Mesendoderm (in vitro differentiated cells): ENCODE data around the gene GAMT.
A peak's percentile ranks its signal among the peaks of the same experiment; 100 is the strongest.

Experiments
- DNase-seq: peaks from one replicate; pipeline ENCODE4 v3.0.0; 2013
- H2AK5ac ChIP-seq: 2 replicates; pipeline ENCODE4 v1.6.1; 2013; ENCODE audit warnings: low read length, inconsistent platforms
- H2BK120ac ChIP-seq: 2 replicates; pipeline ENCODE4 v1.6.1; 2013; ENCODE audit warnings: low read depth, mild to moderate bottlenecking, low read length, moderate library complexity, mixed read lengths
- H2BK15ac ChIP-seq: replicated peaks from 2 replicates; pipeline ENCODE4 v1.6.1; 2013; ENCODE audit warnings: low read depth, mild to moderate bottlenecking, moderate library complexity
- H2BK5ac ChIP-seq: 2 replicates; pipeline ENCODE4 v1.6.1; 2013; ENCODE audit warnings: low read length, inconsistent platforms
- H3K18ac ChIP-seq: 2 replicates; pipeline ENCODE4 v1.6.1; 2013; ENCODE audit warnings: mild to moderate bottlenecking, low read length, mixed read lengths
- H3K23ac ChIP-seq: one replicate; pipeline ENCODE4 v1.6.1; 2013; ENCODE audit warnings: low read length
- H3K27ac ChIP-seq: 2 replicates; pipeline ENCODE4 v1.5.1; 2013; ENCODE audit warnings: low read depth, mild to moderate bottlenecking, inconsistent platforms, low read length, moderate library complexity
- H3K27me3 ChIP-seq: 2 replicates; pipeline ENCODE4 v1.6.1; 2013; ENCODE audit warnings: low read length, control low read depth, mild to moderate bottlenecking, inconsistent platforms; ENCODE audit not compliant: insufficient read depth, poor library complexity
- H3K36me3 ChIP-seq: 2 replicates; pipeline ENCODE4 v1.6.1; 2013; ENCODE audit warnings: low read length, inconsistent platforms; ENCODE audit not compliant: control insufficient read depth, insufficient read depth
- H3K4ac ChIP-seq: one replicate; pipeline ENCODE4 v1.6.1; 2013; ENCODE audit warnings: low read depth, mild to moderate bottlenecking, low read length, moderate library complexity
- H3K4me1 ChIP-seq: 2 replicates; pipeline ENCODE4 v1.6.1; 2013; ENCODE audit warnings: low read depth, low read length, inconsistent platforms; ENCODE audit not compliant: control insufficient read depth
- H3K4me2 ChIP-seq: 2 replicates; pipeline ENCODE4 v1.6.1; 2013; ENCODE audit warnings: low read length
- H3K4me3 ChIP-seq: 2 replicates; pipeline ENCODE4 v1.5.1; 2013; ENCODE audit warnings: mild to moderate bottlenecking, low read length
- H3K56ac ChIP-seq: one replicate; pipeline ENCODE4 v1.6.1; 2013; ENCODE audit warnings: low read length
- H3K79me1 ChIP-seq: 2 replicates; pipeline ENCODE4 v1.6.1; 2013; ENCODE audit warnings: low read length, inconsistent platforms
- H3K79me2 ChIP-seq: 2 replicates; pipeline ENCODE4 v1.6.1; 2013; ENCODE audit warnings: mild to moderate bottlenecking, low read length; ENCODE audit not compliant: control insufficient read depth, insufficient read depth
- H3K9ac ChIP-seq: 2 replicates; pipeline ENCODE4 v1.6.1; 2013; ENCODE audit warnings: low read length, inconsistent platforms
- H4K5ac ChIP-seq: one replicate; pipeline ENCODE4 v1.6.1; 2013; ENCODE audit warnings: low read length
- H4K8ac ChIP-seq: one replicate; pipeline ENCODE4 v1.6.1; 2013; ENCODE audit warnings: low read depth, mild to moderate bottlenecking, control low read depth, low read length, moderate library complexity
- WGBS: extraction: QIAGEN DNeasy Blood & Tissue Kit; methylation state at CpG from one replicate; pipeline ENCODE4 v1.1.7; 2013; ENCODE audit warnings: low lambda C conversion rate, missing lambda C conversion rate; ENCODE audit not compliant: insufficient coverage; ENCODE audit errors: extremely low coverage; 5-methylcytosine and 5-hydroxymethylcytosine counted together

GAMT gene

GRCh38 chr19:1418951-1419738 lies 17.8 kb upstream of the GAMT start:
- no peak overlapping the region for H4K5ac ChIP-seq
- H3K23ac ChIP-seq, result no peak overlapping the region
- H3K9ac ChIP-seq, result no peak overlapping the region
- no peaks in the 10 kb centered on the region for H3K27me3 ChIP-seq
- no peak overlapping the region for H3K4ac ChIP-seq
- no peak overlapping the region for H3K18ac ChIP-seq
- H2BK120ac ChIP-seq, result no peak overlapping the region
- DNase-seq, result no peak
- peaks cover 14% of the 10 kb centered on the region for H3K36me3 ChIP-seq
- no peak overlapping the region for H2AK5ac ChIP-seq
- peaks cover 8% of the 10 kb centered on the region for H3K4me1 ChIP-seq
- no peak overlapping the region for H2BK5ac ChIP-seq
- H3K79me2 ChIP-seq, result peaks cover 77% of the 10 kb centered on the region
- WGBS, result no CpG with 5 or more reads among the region's 21 CpGs
- H3K56ac ChIP-seq, result no peak overlapping the region
- no peak overlapping the region for H3K4me3 ChIP-seq
- H3K27ac ChIP-seq, result no peak overlapping the region
- no peak overlapping the region for H4K8ac ChIP-seq
- H2BK15ac ChIP-seq, result no peak overlapping the region
- H3K4me2 ChIP-seq, result no peak overlapping the region
- peaks cover 33% of the 10 kb centered on the region for H3K79me1 ChIP-seq

- Histone ChIP-seq H3K18ac (no peak overlapping the region), H3K27me3 (no peaks in the 10 kb centered on the region), H2BK5ac (no peak overlapping the region), H3K4me2 (no peak overlapping the region), H3K9ac (no peak overlapping the region), H2AK5ac (no peak overlapping the region), H4K8ac (no peak overlapping the region), H2BK15ac (no peak overlapping the region), H3K36me3 (peaks cover 12% of the 10 kb centered on the region), H3K4me3 (no peak overlapping the region), H3K4ac (no peak overlapping the region), H3K79me1 (peaks cover 27% of the 10 kb centered on the region), H3K4me1 (peaks cover 8% of the 10 kb centered on the region), H3K79me2 (peaks cover 77% of the 10 kb centered on the region), H2BK120ac (no peak overlapping the region), H3K56ac (no peak overlapping the region), H3K23ac (no peak overlapping the region), H3K27ac (no peak overlapping the region), H4K5ac (no peak overlapping the region)
- DNase-seq, result no peak
- WGBS, result no CpG with 5 or more reads among the region's 13 CpGs
These were observed 17.1 kb upstream of the GAMT start for GRCh38 chr19:1418496-1418775.

GRCh38 chr19:1417681-1418495 lies 16.5 kb upstream of the GAMT start:
- DNase-seq, result no peak
- Histone ChIP-seq H3K27ac (no peak overlapping the region), H3K9ac (no peak overlapping the region), H2AK5ac (no peak overlapping the region), H3K79me2 (peaks cover 82% of the 10 kb centered on the region), H2BK5ac (no peak overlapping the region), H3K4me3 (no peak overlapping the region), H4K5ac (no peak overlapping the region), H3K36me3 (peaks cover 15% of the 10 kb centered on the region), H2BK15ac (no peak overlapping the region), H3K79me1 (peaks cover 25% of the 10 kb centered on the region), H3K27me3 (no peaks in the 10 kb centered on the region), H4K8ac (no peak overlapping the region), H2BK120ac (no peak overlapping the region), H3K23ac (no peak overlapping the region), H3K56ac (no peak overlapping the region), H3K4ac (no peak overlapping the region), H3K4me1 (peaks cover 8% of the 10 kb centered on the region), H3K18ac (no peak overlapping the region), H3K4me2 (no peak overlapping the region)
- WGBS, result no CpG with 5 or more reads among the region's 30 CpGs

DNA sequence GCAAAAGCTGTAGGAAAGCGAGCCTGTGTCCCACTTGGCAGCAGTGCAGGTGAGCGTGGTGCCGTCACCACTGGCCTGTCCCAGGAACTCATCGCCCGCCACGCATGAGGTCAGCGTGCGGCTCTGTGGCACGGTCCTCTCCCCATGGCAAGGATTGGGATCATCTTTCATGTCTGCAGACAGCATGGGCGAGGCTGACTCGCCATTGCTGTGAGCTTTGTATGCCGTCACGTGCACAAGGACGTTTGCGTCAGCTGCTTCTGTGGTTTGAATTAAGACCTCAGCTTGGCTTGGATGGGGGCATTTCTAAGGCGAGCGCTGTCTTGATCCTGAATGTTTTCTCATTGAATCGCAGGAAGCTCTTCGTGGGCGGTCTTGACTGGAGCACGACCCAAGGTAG lies 15.8 kb upstream of the GAMT start:
- Histone ChIP-seq H3K36me3 (peaks cover 13% of the 10 kb centered on the region), H3K9ac (no peak overlapping the region)

GRCh38 chr19:1416014-1416841 lies 14.9 kb upstream of the GAMT start:
- H3K27ac ChIP-seq, result peak overlapping the region; percentile 42

More for the DNA sequence above, 15.8 kb upstream of the GAMT start:
- Histone ChIP-seq H3K23ac (no peak overlapping the region), H3K4me1 (peaks cover 8% of the 10 kb centered on the region), H3K4me3 (no peak overlapping the region), H3K79me1 (peaks cover 23% of the 10 kb centered on the region), H2BK5ac (no peak overlapping the region), H3K56ac (peak overlapping the region; percentile 4), H2BK15ac (no peak overlapping the region), H3K27me3 (no peaks in the 10 kb centered on the region), H4K8ac (no peak overlapping the region), H3K27ac (no peak overlapping the region), H2AK5ac (no peak overlapping the region), H3K79me2 (peaks cover 83% of the 10 kb centered on the region), H4K5ac (no peak overlapping the region), H2BK120ac (no peak overlapping the region), H3K4ac (no peak overlapping the region), H3K4me2 (no peak overlapping the region), H3K18ac (no peak overlapping the region)
- no peak for DNase-seq
- WGBS, result no CpG with 5 or more reads among the region's 21 CpGs

More at GRCh38 chr19:1416014-1416841, 14.9 kb upstream of the GAMT start:
- H3K23ac ChIP-seq, result peak overlapping the region; percentile 15
- H3K79me2 ChIP-seq, result peaks cover 88% of the 10 kb centered on the region
- H2AK5ac ChIP-seq, result no peak overlapping the region
- no peak overlapping the region for H3K4ac ChIP-seq
- H2BK5ac ChIP-seq, result no peak overlapping the region
- peak overlapping the region; percentile 66 for H3K9ac ChIP-seq
- DNase-seq, result no peak
- H3K18ac ChIP-seq, result no peak overlapping the region
- no peak overlapping the region for H3K4me3 ChIP-seq
- H2BK120ac ChIP-seq, result no peak overlapping the region
- H3K27me3 ChIP-seq, result no peaks in the 10 kb centered on the region
- H4K8ac ChIP-seq, result no peak overlapping the region
- peaks cover 8% of the 10 kb centered on the region for H3K4me1 ChIP-seq
- WGBS, result no CpG with 5 or more reads among the region's 28 CpGs
- peaks cover 23% of the 10 kb centered on the region for H3K79me1 ChIP-seq
- no peak overlapping the region for H2BK15ac ChIP-seq
- no peak overlapping the region for H4K5ac ChIP-seq
- peaks cover 13% of the 10 kb centered on the region for H3K36me3 ChIP-seq
- no peak overlapping the region for H3K4me2 ChIP-seq
- peak overlapping the region; percentile 82 for H3K56ac ChIP-seq
